Measurements from ENCODE around the gene POGZ.

POGZ gene

GRCh38 chr1:151370211-151370911 lies 88.9 kb downstream of the POGZ start:
- DNase-seq, result no peak

GRCh38 chr1:151369621-151370048 lies 89.7 kb downstream of the POGZ start:
- no peak for DNase-seq

- no peak for DNase-seq
These were observed 90.0 kb downstream of the POGZ start for GRCh38 chr1:151369302-151369610.

GRCh38 chr1:151368393-151369301 lies 90.6 kb downstream of the POGZ start:
- no peak for DNase-seq

- no peak for DNase-seq
These were observed 91.5 kb downstream of the POGZ start for GRCh38 chr1:151367658-151368392.

- DNase-seq, result no peak
These were observed 94.3 kb downstream of the POGZ start for GRCh38 chr1:151364996-151365395.

GRCh38 chr1:151362308-151363155 lies 96.8 kb downstream of the POGZ start:
- DNase-seq, result no peak

- no peak for DNase-seq
These were observed 97.4 kb downstream of the POGZ start for GRCh38 chr1:151361883-151362282.

- DNase-seq, result no peak
These were observed 102.6 kb downstream of the POGZ start for GRCh38 chr1:151356696-151357095.

Data from right hindlimb (tissue), 1 donor.